ENCODE data around the gene MTIF3. TPM values are rescaled to one million over a fixed set of nuclear protein-coding genes. Genes with fewer than 3 reads are reported as not detected.

Gene MTIF3
- total and polyA plus RNA-seq, 2 donors (not counting 1 experiment from before 2014, with no cell fraction given), result 86.8 to 171 TPM

- H3K27me3 Mint-ChIP-seq, result no peaks in the 10 kb centered on the region
- no CpG with 5 or more reads among the region's 5 CpGs for WGBS (ENCODE audit: insufficient coverage)
- Histone ChIP-seq H3K9ac (ENCODE audit: low read length) (no peak overlapping the region), H3K9me3 (ENCODE audit: control extremely low read depth in 1 of 3, control insufficient read depth in 2 of 3, insufficient read depth in 1 of 3, low read length in 2 of 3) (no peaks in the 10 kb centered on the region), H3K4me3 (ENCODE audit: control extremely low read depth in 1 of 5, extremely low read depth in 1 of 5, insufficient read depth in 1 of 5, low read depth in 2 of 5, low read length in 4 of 5) (no peak overlapping the region), H3K27me3 (replicated peaks in 1 of 4; ENCODE audit: control extremely low read depth in 1 of 4, control insufficient read depth in 3 of 4, insufficient read depth in 4 of 4, low read length in 3 of 4) (no peaks in the 10 kb centered on the region), H3K4me1 (ENCODE audit: control insufficient read depth in 2 of 2, insufficient read depth in 2 of 2, low read length in 2 of 2) (peaks cover 6 to 10% of the 10 kb centered on the region in 2 donors), H3K4me2 (replicated peaks; ENCODE audit: low read depth, low read length, poor library complexity, severe bottlenecking) (no peak overlapping the region), H3K36me3 (replicated peaks in 1 of 2; ENCODE audit: control extremely low read depth in 1 of 2, control insufficient read depth in 1 of 2, extremely low read depth in 1 of 2, insufficient read depth in 2 of 2, low read length in 1 of 2) (no peaks in the 10 kb centered on the region), H4K20me1 (ENCODE audit: control insufficient read depth, insufficient read depth, low read length, poor library complexity, severe bottlenecking) (no peaks in the 10 kb centered on the region), H2AFZ (ENCODE audit: insufficient read depth, low read depth, low read length, poor library complexity, severe bottlenecking) (no peak overlapping the region), H3K79me2 (ENCODE audit: control insufficient read depth, insufficient read depth, low read length) (no peaks in the 10 kb centered on the region), H3K27ac (ENCODE audit: low read length in 2 of 2) (no peak overlapping the region)
- ChIA-PET POLR2A (no interaction called here), CTCF (interaction anchor here (1.6 kb wide), 1 partner anchor 10 kb away, joined by 3 read pairs; no protein-coding TSS in a partner anchor)
- TF ChIP-seq CTCF (IDR thresholded peaks at IDR 0.05) (no peak), EZH2 (IDR thresholded peaks at IDR 0.05; ENCODE audit: borderline replicate concordance, insufficient read depth, low read depth, low read length, poor library complexity, severe bottlenecking) (no peak)
- H3K4me1 Mint-ChIP-seq, result peaks cover 13% of the 10 kb centered on the region
- no peaks in the 10 kb centered on the region for H3K9me3 Mint-ChIP-seq (ENCODE audit: insufficient read depth)
- H3K4me3 Mint-ChIP-seq, result no peak overlapping the region
- intact Hi-C loops (cut with micrococcal nuclease), result no loop called here
- no peak overlapping the region for H3K27ac Mint-ChIP-seq
- DNase-seq, result no peak
- ATAC-seq (ENCODE audit: low read depth), result no peak
Observed at GRCh38 chr13:27465611-27466010, 15.2 kb upstream of the MTIF3 start.

DNA sequence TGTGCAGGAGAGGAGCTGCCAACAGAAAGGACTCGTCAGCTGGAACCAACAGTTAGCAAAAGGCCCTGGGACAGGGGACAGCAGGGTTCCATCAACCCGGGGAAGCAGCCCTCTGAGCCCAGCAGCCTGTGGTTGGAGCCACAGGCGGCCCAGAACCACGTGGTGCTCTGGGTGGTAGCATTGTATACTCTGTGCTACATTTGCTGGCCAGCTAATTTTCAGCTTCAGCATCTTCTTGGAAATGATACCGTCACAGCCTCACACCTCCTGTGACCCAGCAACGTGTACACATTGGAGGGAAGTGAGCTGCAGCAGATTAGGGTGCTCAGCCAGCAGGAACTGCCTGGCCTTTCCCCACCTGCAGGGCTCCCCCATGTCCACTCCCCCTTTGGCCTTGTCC lies 13.1 kb upstream of the MTIF3 start:
- Histone ChIP-seq H3K4me3 (ENCODE audit: control extremely low read depth in 1 of 5, extremely low read depth in 1 of 5, insufficient read depth in 1 of 5, low read depth in 2 of 5, low read length in 4 of 5) (no peak overlapping the region), H3K9ac (ENCODE audit: low read length) (no peak overlapping the region), H3K4me1 (ENCODE audit: control insufficient read depth in 2 of 2, insufficient read depth in 2 of 2, low read length in 2 of 2) (peaks cover 6 to 10% of the 10 kb centered on the region in 2 donors), H3K36me3 (replicated peaks in 1 of 2; ENCODE audit: control extremely low read depth in 1 of 2, control insufficient read depth in 1 of 2, extremely low read depth in 1 of 2, insufficient read depth in 2 of 2, low read length in 1 of 2) (no peaks in the 10 kb centered on the region), H3K27me3 (replicated peaks in 1 of 4; ENCODE audit: control extremely low read depth in 1 of 4, control insufficient read depth in 3 of 4, insufficient read depth in 4 of 4, low read length in 3 of 4) (no peaks in the 10 kb centered on the region), H3K9me3 (ENCODE audit: control extremely low read depth in 1 of 3, control insufficient read depth in 2 of 3, insufficient read depth in 1 of 3, low read length in 2 of 3) (peaks cover 0 to 3% (median 0%) of the 10 kb centered on the region in 3 donors), H4K20me1 (ENCODE audit: control insufficient read depth, insufficient read depth, low read length, poor library complexity, severe bottlenecking) (no peaks in the 10 kb centered on the region), H3K27ac (ENCODE audit: low read length in 2 of 2) (no peak overlapping the region), H3K4me2 (replicated peaks; ENCODE audit: low read depth, low read length, poor library complexity, severe bottlenecking) (no peak overlapping the region), H2AFZ (ENCODE audit: insufficient read depth, low read depth, low read length, poor library complexity, severe bottlenecking) (no peak overlapping the region), H3K79me2 (ENCODE audit: control insufficient read depth, insufficient read depth, low read length) (no peaks in the 10 kb centered on the region)
- ChIA-PET POLR2A (no interaction called here), CTCF (interaction anchor here (0.9 kb wide), 1 partner anchor 20 kb away, joined by 3 read pairs; no protein-coding TSS in a partner anchor)
- Mint-ChIP-seq H3K4me3 (no peak overlapping the region), H3K4me1 (peaks cover 13% of the 10 kb centered on the region), H3K9me3 (ENCODE audit: insufficient read depth) (no peaks in the 10 kb centered on the region), H3K27me3 (no peaks in the 10 kb centered on the region), H3K27ac (no peak overlapping the region)
- intact Hi-C loops (cut with micrococcal nuclease), result no loop called here
- ATAC-seq (ENCODE audit: low read depth) (no peak), DNase-seq (no peak)
- WGBS (ENCODE audit: insufficient coverage), result 76% methylated on average over 6 of the region's 6 CpGs
- TF ChIP-seq EZH2 (IDR thresholded peaks at IDR 0.05; ENCODE audit: borderline replicate concordance, insufficient read depth, low read depth, low read length, poor library complexity, severe bottlenecking), result no peak
- no peak for TF ChIP-seq CTCF (IDR thresholded peaks at IDR 0.05)
